D721Med (cell line): ENCODE results near the gene PUDP.

Experiments used
- DNase-seq: peaks from one replicate; pipeline ENCODE4 v3.0.0; 2011; ENCODE audit warnings: low spot score; ENCODE audit not compliant: insufficient read length
- FAIRE-seq: peaks from 2 replicates; lab custom pipeline; 2011; peaks lifted over from hg19 to GRCh38; lab: Jason Lieb, UNC
- TF ChIP-seq, protein P1 (sequence below): IDR thresholded peaks from 2 replicates; pipeline ENCODE4 v1.5.1; 2012; ENCODE audit warnings: mild to moderate bottlenecking, control low read depth; ENCODE audit not compliant: insufficient read depth; ENCODE audit errors: missing control alignments

Gene PUDP

DNA sequence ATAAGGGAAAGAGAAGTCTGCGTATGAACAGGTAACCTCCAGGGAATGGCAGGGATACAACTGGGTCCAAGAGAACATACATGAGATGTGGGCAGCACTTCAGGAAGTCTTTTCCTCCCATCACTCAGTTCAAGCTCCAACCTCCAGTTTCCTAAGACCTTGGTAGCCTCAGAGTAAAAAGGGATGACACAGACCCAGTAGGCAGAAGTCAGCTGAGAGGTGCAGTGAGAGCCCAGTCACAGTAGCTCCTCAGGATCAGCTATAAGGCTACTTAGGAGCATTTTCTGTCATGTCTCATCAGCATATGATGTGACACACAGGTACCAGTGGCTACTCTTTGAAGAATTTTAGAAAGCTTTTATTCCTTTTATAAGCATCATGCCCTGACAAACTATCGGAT is 13.0 kb downstream of the PUDP start:
- TF ChIP-seq, protein P1, sequence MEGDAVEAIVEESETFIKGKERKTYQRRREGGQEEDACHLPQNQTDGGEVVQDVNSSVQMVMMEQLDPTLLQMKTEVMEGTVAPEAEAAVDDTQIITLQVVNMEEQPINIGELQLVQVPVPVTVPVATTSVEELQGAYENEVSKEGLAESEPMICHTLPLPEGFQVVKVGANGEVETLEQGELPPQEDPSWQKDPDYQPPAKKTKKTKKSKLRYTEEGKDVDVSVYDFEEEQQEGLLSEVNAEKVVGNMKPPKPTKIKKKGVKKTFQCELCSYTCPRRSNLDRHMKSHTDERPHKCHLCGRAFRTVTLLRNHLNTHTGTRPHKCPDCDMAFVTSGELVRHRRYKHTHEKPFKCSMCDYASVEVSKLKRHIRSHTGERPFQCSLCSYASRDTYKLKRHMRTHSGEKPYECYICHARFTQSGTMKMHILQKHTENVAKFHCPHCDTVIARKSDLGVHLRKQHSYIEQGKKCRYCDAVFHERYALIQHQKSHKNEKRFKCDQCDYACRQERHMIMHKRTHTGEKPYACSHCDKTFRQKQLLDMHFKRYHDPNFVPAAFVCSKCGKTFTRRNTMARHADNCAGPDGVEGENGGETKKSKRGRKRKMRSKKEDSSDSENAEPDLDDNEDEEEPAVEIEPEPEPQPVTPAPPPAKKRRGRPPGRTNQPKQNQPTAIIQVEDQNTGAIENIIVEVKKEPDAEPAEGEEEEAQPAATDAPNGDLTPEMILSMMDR: no peak
- DNase-seq (no peak), FAIRE-seq (no peak)

DNA sequence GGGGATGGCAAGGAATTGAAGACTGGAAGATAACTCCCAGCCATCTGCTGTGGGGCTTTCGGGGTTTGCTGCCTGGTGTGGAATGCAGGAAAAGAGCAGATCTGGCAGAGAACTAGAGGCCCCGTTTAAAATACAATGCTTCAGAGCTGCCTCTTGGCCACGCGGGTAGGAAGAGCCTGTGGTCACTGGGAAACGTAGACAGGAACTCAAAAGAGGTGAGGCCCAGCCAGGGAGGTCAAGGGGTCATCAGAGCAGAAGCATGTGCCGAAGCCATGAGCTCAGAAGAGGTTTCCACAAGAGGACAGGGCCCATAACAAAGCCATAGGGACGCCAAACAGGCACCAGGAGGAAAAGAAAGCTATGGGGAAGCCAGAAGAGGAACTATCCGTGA is 14.9 kb downstream of the PUDP start:
- FAIRE-seq (no peak), DNase-seq (no peak)
- TF ChIP-seq, protein P1: no peak

DNA sequence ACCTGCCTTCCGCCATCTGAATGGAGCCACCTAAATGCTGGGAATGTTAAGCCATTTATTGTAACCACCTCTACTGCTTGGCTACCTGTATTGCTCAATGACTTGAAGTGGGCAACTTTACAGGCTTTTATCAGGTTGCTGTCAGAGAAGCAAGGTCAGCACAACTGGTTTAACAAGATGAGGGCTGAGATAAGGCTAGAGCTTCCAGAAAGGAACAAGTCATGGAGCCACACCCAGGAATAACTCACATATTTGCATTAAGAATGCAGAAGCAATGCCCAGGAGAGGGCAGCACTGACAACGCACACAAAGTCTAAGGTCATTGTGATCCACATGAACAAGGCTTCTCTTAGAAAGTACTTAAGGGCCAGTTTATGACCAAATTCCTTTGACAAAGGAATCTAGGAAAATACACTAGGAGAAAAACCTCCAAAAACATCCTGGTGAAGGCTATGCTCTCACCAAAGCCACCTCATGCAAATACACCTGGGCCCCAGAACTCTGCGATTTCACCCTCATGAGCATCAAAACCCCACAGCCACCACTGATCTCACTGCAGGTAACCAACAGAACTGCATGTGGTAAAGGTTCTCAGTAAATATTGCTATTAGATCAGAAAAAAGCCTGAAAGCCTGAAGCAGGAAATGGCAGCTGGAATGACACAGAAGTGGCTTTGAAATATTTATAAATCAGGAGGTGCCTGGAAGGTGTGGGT is 15.5 kb downstream of the PUDP start:
- FAIRE-seq (no peak), DNase-seq (no peak)
- TF ChIP-seq, protein P1: peak; percentile 8

DNA sequence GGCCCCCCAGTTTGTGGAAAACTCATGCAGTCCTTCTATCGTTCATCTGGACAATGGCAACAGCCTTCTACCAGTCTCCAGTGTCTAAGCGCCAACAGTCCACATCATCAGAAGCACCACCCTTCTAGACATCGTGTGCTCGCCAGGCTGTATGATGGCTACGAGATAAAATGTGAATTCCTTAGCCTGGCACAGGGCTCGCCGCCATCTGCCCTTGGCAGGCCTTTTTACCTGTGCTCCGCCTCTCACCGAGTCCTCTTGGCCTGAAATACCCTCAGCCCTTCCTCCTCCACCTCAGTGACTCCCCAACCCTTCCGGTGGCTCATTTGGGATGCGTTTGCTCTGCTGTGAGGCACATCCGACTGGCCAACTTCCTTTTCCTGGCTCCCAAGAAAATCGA is 16.3 kb downstream of the PUDP start:
- TF ChIP-seq, protein P1: no peak
- no peak for FAIRE-seq
- DNase-seq: no peak

DNA sequence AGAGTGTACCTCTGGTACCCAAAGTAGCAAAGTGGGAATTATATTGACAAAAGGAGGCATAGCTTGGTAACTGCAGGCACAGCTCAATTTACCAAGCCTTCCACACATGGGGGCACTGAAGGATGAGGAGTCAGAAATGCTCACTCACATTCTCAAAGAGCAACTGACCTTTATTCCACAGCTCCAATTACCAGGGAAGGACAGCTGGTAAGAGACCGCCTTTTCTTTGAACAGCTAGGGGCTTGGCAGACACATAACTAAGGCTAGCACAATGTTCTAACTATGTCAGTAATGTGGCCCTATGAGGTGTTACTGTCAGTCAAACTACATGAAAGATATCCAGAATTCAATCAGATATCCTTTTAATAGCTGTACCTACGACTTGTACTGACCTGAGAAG is 20.9 kb downstream of the PUDP start:
- FAIRE-seq: no peak
- TF ChIP-seq, protein P1: no peak
- DNase-seq: no peak

DNA sequence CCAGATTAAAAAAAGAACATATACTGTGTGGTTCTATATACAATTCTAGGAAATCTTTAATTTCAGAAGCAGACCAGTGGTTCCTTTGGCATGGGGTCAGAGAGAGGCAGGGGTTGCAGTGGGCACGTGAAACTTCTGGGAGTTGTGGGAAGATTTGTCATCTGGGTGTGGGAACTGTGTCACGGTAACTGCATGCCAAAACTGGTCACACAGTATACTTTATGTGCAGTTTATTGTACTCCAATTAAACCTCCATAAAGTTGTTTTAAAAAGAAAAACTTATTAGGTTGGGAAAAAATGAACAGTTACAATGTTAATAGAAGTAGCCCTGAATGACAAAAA is 27.1 kb downstream of the PUDP start:
- DNase-seq (no peak), FAIRE-seq (no peak)
- TF ChIP-seq, protein P1: no peak
